Stimulated activated CD4-positive, alpha-beta T cell treated with anti-CD3 and anti-CD28 coated beads, Interleukin-12 subunit alpha, Interleukin-12 subunit beta, amount 100 ng/mL, for 24 hours (primary cell): ENCODE results near the gene DPP4.
"Not testable (repeated sequence)": the region's sequence is repeated elsewhere in the genome, so short reads cannot be mapped to it uniquely, and the experiment has no call there.

Source experiments
- DNase-seq, 2 experiments: peaks; one replicate each; pipeline ENCODE4 v3.0.0-alpha.2; 2020; ENCODE audit warnings: low read depth in 2 of 2

DPP4 gene

GRCh38 chr2:162058973-162059668 lies 14.9 kb downstream of the DPP4 start:
- DNase-seq: no peak

DNA sequence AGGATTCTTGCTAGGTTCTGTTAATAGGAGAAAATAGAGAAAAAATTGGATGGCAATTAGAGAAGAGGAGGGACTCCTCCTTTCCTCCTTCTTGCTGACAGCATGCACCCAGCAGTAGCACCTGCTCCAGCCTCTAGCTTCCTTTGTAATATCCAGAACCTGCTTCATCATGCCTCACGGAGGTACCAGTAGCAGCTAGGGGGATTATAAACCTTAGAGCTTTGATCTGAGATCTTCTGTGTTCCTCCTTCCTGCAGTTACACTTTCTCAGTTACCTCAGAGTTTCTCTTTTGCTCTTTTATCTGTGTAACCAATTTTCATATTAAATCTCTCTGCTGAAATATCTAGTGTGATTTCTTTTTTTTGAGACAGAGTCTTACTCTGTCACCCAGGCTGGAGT lies 16.6 kb downstream of the DPP4 start:
- no peak for DNase-seq

DNA sequence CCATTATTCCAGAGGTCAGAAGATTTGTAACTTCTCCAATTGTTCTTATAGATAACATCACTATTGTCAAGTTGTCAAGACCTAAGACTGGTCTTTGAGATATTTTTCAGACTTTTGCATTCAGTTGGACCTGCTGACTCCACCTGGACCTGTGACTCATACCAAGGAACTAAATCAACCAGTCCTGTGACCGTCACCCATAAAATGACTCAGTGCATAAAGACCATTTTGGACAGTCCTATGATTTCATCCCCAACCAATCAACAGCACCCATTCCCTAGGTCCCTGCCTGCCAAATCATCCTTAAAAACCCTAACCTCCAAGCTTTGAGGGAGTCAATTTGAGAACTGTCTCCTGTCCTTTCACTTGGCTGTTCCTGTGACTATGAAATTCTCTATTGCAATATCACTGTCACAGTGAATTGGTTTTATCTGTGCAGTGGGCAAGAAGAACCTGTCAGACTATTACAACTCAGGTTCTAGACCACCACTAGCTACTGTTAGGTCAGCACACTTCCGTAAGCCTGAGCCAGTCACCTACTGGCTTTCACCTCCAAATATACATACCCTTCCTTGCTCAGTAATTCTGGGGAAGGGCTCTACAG lies 17.1 kb downstream of the DPP4 start:
- DNase-seq: no peak

- no peak for DNase-seq
Observed at GRCh38 chr2:162053808-162054155, 20.2 kb downstream of the DPP4 start.

DNA sequence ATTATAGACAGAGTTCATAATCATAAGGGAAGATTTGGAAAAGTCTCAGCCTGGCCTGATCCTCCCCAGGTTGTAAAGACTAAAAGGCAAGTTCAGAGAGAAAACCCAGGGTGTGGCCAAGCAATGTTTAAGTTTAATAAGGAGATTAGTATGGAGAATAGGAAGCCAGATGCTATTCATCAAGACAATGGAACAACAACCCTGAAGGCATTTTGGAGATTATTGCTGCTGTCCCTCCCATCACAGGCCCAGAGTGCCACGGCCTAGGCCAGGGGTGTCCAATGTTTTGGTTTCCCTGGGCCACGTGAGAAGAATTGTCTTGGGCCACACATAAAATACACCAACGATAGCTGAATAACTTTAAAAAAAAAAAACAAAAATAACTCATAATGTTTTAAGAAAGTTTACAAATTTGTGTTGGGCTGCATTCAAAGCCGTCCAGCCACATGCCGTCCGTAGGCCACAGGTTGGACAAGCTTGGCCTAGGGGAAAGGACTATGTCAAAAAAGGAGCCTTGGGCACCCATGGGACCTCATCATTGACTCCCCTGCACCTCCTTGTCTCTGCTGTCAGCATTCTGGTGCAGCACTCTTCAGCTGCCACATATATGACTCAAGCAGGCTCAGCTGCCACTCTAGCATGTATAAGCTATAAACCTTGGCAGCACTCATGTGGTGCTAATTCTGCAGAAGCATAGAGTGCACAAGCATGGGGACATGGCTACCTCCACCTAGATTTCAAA lies 20.8 kb downstream of the DPP4 start:
- no peak for DNase-seq

DNA sequence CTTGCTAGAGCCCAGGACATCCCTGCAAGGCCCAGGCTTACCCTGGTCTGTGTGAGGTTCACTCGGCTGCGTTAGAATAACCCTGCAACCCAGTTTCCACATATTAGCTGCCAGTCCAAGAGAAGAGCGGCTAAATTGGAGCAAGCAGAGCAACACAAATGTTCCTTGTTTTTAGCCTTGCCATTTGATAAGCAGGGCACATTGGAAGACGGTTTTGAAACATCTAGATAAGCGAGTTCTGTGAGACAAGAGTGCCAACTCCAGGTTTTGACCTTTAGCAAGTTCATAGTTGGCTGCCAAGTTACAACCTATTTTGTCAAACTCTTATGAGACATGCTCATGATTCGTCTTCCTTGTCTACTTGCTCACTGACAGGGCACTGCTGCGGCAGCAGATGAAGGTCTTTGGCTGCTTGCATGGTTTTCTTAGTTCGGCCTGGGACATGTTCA lies 23.5 kb downstream of the DPP4 start:
- DNase-seq: no peak

DNA sequence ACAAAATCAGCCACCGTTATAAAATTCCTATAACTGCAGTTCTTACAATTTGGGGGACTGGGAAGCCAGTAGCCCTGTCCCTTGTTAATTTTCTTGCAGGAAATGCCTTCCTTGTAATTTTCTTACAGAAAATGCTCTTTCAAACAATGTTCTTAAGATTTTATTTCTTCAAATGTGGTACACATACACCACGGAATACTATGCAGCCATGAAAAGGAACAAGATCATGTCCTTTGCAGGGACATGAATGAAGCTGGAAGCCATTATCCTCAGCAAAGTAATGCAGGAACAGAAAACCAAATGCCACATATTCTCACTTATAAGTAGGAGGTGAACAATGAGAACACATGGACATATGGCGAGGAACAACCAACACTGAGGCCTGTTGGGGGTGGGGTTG lies 24.9 kb downstream of the DPP4 start:
- not testable (repeated sequence) for DNase-seq

- no peak for DNase-seq
Observed at GRCh38 chr2:162044586-162044985, 29.4 kb downstream of the DPP4 start.

- no peak for DNase-seq
Observed at GRCh38 chr2:162043132-162043531, 30.9 kb downstream of the DPP4 start.

GRCh38 chr2:162041485-162041884 lies 32.5 kb downstream of the DPP4 start:
- no peak for DNase-seq

GRCh38 chr2:162038725-162039124 lies 35.3 kb downstream of the DPP4 start:
- no peak for DNase-seq

DNA sequence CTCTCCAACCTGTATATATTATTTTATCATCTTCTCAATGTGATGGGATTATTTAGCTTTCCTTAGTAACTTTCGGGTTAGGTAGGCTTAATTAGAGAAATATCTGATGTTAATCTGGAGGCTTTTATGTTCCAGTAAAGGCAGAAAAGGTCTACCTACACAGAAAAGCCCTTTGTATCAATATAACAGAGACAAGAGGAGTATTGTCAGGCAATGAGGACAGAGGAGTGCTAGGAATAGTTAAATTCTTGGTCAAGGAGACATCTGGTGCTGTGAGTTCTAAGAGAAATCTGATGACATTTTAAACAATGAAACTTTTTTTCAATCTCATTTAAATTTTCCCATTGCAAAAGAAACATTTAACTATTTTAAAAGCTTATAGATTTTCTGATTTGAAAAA lies 36.1 kb downstream of the DPP4 start:
- DNase-seq: no peak

- DNase-seq: no peak
Observed at GRCh38 chr2:162037028-162037795, 36.8 kb downstream of the DPP4 start.

DNA sequence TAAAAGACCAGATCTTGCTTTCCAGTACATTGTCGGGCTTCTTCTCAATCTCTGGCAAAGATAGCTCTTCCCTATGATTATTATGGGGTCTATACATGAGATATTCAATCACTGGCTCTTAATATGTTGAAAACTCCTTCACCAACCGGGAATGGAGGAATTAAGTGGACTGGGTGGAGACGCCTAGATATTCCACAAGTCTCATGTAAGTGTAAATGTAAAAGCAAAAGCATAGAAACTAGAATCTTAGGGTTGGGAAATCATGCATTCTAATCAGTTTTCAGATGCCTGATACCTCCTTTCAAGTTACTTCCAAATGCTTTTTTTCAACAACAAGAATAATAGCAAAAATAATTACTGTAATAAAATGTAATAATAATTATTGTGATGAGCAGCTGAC lies 38.0 kb downstream of the DPP4 start:
- DNase-seq: no peak

DNA sequence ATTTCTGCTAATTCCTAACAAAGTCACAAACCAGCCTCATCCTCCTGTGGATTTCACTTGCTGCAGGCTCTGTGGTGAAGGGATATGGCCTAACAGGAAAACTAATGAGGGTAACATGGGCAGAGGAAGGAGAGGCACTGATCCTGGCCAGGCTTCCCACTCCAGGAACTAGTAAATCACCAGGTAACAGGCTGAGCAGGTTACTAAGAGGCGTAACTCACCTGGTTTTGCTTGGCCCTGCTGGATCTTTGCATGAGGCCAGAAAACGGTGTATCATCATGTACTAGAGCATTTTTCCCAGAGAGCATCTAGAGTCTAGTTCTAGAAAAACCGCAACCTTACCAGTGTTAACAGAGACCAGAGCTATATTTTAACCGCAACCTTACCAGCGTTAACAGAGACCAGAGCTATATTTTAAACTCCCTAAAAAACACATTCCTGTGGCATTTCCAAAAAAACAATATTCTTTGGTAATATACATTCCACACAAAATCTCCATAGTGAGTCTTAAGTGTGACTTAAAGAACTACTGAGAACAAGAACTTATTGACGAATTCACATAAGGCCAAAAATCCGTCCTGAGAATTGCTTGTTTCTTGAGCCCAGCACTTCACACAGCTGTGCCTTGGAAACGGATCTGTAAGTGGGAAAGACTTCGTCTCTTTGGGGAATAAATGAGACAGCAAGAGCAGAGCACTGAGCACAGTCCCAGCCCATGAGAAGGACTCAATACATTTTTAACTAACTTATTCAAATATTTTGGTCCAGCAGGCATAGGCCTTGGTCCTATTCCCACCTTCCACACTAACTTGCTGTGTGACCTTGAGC lies 43.4 kb downstream of the DPP4 start:
- DNase-seq: no peak

- DNase-seq: no peak
Observed at GRCh38 chr2:162029287-162029901, 44.6 kb downstream of the DPP4 start.

GRCh38 chr2:162028511-162028910 lies 45.5 kb downstream of the DPP4 start:
- DNase-seq: no peak

DNA sequence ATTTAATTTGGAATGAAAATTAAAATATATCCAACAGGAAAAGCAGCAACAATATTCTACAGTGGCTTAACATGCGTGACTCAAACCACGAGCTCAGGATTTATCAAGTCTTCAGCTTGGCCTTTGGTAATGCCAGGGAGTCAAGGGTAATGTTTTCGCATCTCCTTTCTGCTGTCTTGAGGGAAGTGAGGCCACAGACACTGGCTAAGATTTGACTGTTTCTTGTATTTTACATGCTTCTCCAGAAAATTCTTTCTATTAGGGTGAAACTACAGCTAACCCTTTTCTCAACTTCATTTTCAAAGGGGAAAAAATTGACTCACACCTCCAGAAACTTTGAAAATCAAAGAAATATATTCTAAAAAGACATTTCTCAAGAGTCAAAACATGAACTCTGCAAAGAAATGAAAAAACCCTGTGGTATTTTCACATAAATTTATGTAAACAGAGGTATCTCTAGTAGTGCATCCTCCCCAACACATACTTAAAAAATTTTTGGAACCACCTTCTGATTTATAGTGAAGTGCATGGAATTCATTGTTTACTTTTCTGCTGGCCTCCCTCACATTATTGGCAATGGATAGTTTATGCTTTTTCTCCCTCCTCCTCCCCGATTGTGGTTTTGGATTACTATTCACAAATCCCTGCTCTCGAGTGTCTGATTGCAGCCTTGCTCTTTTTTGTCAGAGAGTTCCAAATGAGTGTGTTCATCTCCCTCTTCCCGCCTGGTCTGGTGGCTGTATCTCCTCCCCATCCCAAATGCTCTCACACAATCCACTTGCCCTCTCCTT lies 48.7 kb downstream of the DPP4 start:
- no peak for DNase-seq

DNA sequence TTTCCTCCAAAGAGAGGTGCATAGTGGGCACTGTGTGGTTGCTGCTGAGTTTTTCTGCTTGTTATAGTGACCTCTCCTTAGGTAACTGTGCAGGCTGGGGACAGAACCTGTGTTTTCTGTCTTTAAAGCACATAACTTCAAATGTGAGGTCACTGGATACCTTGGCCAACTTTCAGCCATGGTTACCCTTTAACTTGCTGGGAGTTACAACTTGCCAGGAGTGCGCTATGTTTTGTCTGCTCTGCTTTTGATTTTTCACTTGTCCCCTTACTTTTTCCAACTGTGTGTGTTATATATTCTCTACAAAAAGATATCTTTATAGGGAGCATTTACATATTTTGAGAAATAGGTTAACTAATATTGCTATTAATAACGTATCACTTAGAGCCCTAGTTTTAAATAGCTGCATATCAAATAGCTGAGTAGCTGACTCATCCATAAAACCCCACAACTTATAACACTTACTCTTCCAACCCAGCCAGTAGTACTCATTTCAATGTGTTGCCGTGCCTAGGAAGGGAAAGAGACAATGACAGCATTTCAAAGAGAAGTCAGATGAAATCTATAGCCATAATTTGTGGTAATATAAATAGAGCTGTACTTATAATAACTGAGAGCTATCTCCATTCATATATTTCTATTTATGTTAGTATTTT lies 51.6 kb downstream of the DPP4 start:
- DNase-seq: no peak
